Amniotic epithelial cell (primary cell): ENCODE results near the gene ABRACL.

Source experiments
- DNase-seq: peaks from one replicate; pipeline ENCODE4 v3.0.0-alpha.2; 2010; ENCODE audit warnings: low read depth

The ABRACL gene

DNA sequence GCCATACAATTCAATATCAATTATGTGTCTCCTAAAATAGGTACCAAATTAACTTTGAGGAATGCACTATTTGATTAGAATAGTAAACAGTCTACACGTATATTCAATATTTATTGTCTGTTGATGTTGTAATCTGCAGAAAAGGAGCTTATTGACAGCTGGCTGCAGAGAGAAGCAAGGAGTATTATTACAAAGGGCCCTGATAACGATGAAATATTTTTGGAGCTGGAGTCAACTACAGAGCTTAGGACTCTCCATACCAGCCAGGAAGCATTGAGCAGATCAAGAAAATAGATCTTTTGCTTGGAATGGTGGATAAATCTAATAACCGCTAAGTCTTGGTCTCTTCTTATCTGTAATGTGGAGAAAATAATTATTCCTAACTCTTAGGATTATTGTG is 25.5 kb downstream of the ABRACL start:
- no peak for DNase-seq

DNA sequence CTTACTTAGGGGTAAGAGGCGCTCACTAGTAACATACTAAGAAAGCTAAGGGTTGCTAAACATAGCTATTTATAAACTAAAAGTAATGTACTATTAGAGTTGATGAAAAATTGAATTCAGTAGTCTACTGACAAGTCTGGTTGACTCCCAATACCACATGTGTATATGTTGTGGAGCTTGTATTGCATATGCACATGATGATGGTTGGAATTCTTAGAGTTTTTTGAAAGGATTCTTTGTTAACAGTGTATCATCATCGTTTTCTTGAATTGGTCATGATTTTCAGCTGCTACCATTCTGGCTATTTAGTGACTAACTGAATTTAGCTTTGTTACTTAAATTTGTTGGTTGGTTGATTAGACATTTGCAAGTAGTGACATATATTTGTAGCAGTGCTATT is 27.2 kb downstream of the ABRACL start:
- no peak for DNase-seq

DNA sequence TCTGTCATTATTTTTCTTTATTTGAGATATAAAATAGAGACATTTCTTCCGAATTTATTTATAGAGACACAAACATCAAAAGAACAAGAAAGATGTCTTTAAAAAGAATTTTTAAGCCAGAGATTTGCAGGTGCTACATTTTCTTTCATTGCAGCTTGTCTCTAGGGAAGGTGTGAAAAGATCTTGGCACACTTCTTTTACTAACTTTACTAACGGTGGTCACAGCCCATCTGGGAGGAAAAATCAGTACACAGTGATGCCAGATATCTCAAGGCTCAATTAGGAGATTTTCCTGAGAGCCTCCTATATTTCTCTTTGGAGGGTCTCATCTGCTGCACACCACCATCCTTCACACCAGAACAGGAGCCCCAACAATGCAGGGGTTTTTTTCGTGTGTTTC is 29.5 kb downstream of the ABRACL start:
- no peak for DNase-seq

DNA sequence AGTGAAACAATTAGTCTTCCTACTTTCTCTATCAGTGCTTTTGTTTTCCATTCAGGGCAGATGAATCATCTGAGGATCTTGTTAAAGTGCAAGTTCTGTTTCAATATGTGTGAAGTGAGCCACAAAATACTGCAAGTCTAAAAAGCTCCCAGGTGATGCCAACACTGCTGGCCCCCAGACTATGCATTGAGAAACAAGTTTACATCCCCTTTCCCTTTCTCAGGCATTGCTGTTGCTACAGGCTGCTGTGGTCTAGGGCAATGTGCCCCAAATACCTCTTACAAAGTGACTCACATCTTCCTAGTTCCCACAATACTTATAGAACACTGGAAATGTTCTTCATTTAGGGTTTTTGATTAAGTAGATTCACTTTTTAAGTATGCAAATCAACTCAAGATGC is 31.8 kb downstream of the ABRACL start:
- peak; percentile 88 for DNase-seq

DNA sequence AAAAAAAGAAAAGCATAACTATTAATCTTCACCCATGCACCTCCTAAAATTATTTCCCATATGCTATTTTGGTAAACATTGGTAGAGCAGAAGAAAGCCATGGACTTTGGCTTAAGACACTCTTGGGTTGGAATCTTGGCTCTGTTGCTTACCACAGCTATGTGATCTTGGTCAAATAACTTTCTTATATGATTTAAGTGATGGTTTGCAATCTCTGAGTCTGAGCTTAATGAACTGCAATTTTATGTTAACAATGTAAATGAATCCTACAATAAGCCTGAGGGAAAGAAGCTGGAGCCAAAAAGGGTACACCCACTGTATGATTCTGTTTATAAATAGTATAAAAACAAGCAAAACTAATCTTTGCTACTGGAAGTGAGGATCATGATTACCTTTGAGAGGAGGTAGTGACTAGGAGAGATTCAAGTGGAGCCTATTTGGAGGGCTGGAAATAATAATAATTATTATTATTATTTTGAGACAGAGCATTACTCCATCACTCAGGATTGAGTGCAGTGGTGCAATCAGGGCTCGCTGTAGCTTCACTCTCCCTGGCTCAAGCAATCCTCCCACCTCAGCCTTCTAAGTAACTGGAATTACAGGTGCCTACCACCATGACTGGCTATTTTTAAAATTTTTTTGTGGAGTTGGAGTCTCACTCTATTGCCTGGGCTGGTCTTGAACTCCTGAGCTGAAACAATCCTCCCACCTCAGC is 34.5 kb downstream of the ABRACL start:
- peak; percentile 91 for DNase-seq

DNA sequence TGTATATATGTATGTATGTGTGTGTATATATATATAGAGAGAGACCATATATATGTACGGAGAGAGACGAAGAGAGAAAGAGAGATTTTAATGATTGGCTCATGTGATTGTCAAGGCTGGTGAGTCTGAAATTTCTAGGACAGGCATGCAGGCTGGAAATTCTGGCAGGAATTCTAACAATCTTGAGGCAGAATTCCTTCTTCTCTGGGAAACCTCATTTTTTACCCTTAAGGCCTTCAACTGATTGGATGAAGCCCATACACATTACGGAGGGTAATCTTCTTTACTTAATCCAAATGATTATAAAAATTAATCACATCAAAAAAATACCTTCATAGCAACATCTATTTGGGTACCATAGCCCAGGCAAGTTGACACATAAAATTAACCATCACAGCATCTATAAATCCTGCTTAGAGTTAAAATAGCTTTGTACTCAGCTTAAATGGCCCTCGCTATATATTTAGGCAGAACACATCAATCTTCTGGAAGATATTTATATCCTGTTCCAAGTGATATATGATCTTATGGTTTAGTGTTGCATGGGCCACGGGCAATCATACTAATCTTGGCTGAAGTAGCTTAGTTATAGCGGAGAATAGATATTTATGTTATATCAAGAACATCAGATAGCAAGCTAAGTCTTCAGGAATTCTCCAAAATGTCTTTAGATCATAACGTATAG is 36.6 kb downstream of the ABRACL start:
- DNase-seq, result no peak

DNA sequence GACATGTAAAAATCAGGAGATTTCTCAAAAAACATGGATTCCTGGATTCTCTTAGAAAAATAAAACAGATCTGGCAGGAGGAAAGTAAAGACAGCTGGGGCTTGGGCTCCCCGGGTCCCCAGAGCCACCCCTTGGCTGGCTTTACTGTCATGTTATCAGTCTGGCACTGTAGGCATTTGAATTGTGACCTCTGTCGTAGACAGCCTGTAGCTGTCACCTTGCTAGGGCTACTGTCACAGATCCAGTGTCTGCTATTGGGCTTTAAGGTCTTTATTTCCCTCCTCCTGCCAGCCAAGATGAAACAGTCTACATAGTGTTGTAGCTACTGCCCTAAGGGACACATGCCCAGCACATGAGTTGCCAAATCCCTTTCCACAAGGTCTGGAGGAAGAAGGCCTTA is 37.5 kb downstream of the ABRACL start:
- no peak for DNase-seq

DNA sequence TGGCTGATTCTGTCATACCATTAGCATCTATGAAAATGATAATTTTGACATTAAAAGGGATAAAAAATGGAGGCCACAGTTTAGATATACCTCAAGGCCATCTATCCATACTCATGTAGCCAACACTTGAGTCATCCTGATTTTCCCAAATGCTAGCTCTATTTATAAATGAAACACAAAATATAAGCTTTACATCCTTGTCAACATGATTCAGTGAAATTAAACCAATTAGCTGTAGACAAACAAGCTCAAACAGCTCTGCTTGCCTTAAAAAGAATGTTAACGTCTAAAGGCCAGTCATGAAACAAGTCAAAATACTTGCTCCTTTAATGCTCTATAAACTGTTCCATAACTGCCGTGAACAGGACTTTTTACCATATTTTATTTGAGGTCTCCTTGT is 40.3 kb downstream of the ABRACL start:
- no peak for DNase-seq

DNA sequence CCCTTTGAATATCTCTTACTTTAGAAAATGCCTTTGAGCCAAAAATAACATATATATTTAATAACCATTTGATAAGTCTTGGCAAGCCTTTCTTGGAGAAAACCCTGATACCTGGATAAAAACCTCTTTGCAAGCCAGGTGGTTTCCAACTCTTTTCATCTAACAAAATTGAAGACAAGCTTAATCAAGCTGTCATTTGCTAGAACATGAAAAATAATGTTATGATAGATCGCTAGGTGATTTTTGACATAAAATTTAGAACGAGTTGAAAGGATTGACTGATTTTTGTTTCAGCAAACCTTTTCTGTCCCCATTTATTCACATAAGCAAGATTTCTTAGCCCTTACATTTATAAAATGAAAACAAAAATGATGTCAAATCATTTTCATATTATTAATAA is 44.6 kb downstream of the ABRACL start:
- no peak for DNase-seq

DNA sequence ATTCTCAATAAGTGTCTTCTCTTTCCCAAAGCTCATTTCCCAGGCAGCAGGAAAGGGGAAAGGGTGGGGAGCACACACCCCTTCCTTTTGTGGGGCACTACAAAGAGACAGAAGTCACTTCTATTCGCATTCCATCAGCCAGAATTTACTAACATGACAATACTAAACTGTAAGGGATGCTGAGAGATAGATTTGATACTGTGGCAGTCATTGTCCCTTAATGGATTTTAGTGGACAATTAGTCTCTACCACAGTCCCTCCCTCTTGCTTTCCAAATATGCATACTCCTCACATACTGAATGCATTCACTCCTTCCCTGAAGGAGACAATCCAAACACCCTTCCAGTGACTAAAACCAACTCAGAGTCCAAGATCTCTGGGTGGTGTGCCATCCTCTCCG is 50.5 kb downstream of the ABRACL start:
- DNase-seq, result no peak

DNA sequence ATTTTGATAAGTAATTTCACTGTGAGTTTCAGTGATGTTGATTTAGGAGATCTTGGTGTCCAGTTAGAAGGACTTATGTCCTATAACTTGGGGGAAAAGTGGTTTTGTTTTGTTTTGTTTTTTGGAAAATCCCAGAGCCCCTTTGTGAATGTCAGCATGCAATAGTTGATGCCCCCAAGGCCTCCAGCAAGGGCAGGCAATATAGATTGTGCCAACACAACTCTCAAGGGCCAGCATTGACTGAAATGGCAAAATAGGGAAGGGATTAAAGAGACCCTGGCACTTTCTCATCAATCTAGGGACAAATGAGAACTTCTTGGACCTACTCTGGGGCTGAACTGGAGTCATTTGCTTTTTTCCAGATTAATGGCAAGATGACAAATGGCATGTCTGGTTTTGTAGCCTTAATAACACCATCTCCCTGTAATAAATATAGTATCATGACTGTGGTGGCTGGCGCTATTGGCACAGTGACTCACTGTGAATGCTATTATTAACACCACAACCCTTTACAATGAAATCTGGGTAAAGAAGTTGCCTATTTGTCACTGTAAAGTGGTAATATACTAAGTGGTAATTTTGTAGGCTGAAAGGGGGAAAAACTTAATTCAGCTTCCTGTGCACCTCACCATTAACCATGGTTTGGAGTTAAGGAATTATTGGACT is 51.8 kb downstream of the ABRACL start:
- no peak for DNase-seq

DNA sequence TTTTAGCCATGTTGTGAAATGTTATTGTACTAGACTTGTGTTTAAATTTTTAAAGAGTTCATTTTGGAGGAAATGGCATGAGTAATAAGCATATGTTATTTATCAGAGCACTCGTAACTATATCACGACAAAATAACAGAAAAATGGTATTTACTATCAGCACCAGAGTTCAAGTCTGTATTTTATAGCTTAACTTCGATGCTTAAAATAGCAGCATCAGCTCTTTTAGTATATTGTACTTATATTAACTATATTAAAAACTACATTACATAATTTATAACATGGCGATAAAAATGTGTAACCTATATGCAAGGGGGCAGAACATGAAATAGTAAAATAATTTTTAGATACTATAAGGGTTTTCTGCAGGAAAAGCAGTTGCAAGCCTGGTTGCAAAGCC is 52.9 kb downstream of the ABRACL start:
- DNase-seq, result no peak

DNA sequence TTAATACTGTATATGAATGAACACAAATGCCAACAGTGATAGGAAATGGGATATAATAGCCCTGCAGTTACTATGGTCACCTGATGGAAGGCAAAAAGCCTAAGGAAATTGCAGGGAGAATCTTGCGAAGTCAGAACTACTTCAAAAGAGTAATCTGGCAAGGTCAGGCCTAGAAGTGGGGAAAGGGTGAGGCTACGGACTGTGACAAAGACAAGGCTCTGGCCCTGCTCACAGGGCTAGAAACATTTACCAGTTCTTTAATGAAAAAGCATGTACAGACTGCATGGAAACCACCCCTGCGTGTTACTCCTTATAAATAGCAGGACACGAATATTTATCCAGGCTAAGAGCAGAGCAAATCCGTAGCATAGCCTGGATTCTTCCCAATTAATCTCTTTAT is 53.8 kb downstream of the ABRACL start:
- DNase-seq, result no peak

DNA sequence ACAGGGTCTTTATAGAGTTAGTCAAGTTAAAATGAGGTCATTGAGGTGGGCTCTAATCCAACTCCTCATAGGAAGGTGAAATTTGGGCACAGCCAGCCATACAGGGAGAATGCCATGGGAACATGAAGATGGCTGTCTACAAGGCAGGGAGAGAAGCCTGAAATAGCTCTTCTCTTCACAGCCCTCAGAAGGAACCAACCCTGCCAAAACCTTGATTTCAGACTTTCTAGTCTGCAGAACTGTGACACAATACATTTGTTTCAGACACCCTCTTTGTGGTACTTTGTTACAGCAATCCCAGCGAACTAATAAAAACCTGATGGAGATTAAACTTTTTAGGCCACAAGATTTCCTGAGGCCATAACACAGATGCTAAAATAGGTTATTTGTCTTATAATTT is 63.3 kb downstream of the ABRACL start:
- no peak for DNase-seq
